Activated B cell treated with CpG ODN at 0.5 μM for 24 hours (primary cell): Measurements from ENCODE around the gene SH3RF3. TPM values are rescaled to one million over a fixed set of nuclear protein-coding genes. Genes with fewer than 3 reads are reported as not detected.

Experiments used
- ATAC-seq: fragments of 200-7000 bp; cut with Tn5 transposase; one replicate; pipeline ENCODE4 v1.10.0; 2021; ENCODE audit warnings: low read depth, mild to moderate bottlenecking, moderate library complexity
- CTCF ChIA-PET: fragments of 350-600 bp; sonication (Branson Sonifier 250); formaldehyde crosslinking; loops from one replicate; lab custom pipeline; 2021; ENCODE audit warnings: antibody characterized with exemption; lab: Charles Lee
- POLR2A ChIA-PET: fragments of 350-600 bp; sonication (Branson Sonifier 250); formaldehyde crosslinking; loops from one replicate; lab custom pipeline; 2021; ENCODE audit warnings: antibody characterized with exemption; lab: Charles Lee
- DNase-seq: peaks from one replicate; pipeline ENCODE4 v3.0.0; 2022
- H3K27ac Mint-ChIP-seq: one replicate; pipeline ENCODE4 v1.8.0; 2020; ENCODE audit warnings: mixed read lengths
- H3K27me3 Mint-ChIP-seq: one replicate; pipeline ENCODE4 v1.8.0; 2021; ENCODE audit warnings: mixed read lengths
- H3K36me3 Mint-ChIP-seq: one replicate; pipeline ENCODE4 v1.8.0; 2021; ENCODE audit warnings: low read depth, mixed read lengths
- H3K4me1 Mint-ChIP-seq: one replicate; pipeline ENCODE4 v1.8.0; 2021; ENCODE audit warnings: mixed read lengths
- H3K4me3 Mint-ChIP-seq: one replicate; pipeline ENCODE4 v1.8.0; 2020; ENCODE audit warnings: mild to moderate bottlenecking, mixed read lengths
- H3K9me3 Mint-ChIP-seq: one replicate; pipeline ENCODE4 v1.8.0; 2020; ENCODE audit warnings: mixed read lengths
- CTCF ChIP-seq: fragments of 200-600 bp; IDR thresholded peaks from one replicate; pipeline ENCODE4 v1.8.0; 2022; ENCODE audit warnings: antibody characterized with exemption, mild to moderate bottlenecking
- intact Hi-C: fragments of 100-400 bp; cut with micrococcal nuclease; formaldehyde crosslinking; loops from one replicate; pipeline ENCODE4 v1.15.1; 2024
- total RNA-seq: library from RNA; stranded (reverse); gene quantifications from 2 replicates; pipeline ENCODE4 v1.2.3, GENCODE V29; 2022

SH3RF3 gene
- total RNA-seq, 1 donor from 2014 or later: 0.09 TPM

DNA sequence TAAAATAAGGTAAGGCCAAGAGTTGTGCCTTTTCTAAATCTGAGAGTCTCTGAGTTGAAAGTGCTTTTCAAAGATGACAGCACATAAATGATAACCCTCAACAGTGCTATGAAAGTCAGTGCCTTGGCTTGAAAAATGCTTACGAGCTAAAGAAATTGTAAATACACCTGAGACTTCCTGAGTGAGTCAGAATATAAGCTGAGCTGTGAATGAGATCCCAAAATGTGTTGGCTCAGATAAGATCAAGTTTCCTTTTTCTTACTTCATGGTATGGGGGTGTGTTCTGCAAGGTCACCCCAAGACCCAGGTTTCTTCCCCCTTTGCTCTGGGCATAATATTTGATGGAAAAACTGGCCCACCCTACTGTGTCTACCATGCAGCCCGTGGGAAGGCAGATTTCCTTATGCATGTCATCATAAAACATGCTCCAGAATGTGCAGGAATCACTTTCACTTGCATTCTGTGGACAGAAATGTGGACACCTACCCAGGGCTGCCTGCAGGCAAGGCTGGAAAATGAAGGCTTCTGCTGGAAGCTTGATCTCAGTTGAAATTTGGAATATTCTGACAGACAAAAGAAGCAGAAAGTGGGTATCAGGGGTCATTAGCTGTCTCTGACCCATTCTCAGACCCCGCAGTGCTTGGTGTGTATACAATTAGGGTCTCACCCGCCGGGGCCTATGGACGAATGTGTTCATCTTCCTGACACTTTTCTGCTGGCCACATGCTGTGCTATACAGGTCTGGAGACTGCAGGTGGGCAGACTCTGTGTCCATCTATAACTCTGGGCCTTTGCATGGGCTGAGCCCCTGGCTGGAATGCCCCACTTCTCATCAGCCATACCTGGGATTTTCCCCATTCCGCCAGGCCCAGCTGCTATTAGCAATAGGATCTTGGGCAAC is 212.6 kb downstream of the SH3RF3 start:
- ChIA-PET POLR2A (no interaction called here), CTCF (no interaction called here)
- DNase-seq (no peak), ATAC-seq (no peak)
- no peaks in the 10 kb centered on the region for H3K9me3 Mint-ChIP-seq
- H3K27ac Mint-ChIP-seq: no peak overlapping the region
- no peaks in the 10 kb centered on the region for H3K4me1 Mint-ChIP-seq
- H3K4me3 Mint-ChIP-seq: no peak overlapping the region
- no peaks in the 10 kb centered on the region for H3K27me3 Mint-ChIP-seq
- intact Hi-C loops: no loop called here
- no peak for TF ChIP-seq CTCF
- no peaks in the 10 kb centered on the region for H3K36me3 Mint-ChIP-seq

DNA sequence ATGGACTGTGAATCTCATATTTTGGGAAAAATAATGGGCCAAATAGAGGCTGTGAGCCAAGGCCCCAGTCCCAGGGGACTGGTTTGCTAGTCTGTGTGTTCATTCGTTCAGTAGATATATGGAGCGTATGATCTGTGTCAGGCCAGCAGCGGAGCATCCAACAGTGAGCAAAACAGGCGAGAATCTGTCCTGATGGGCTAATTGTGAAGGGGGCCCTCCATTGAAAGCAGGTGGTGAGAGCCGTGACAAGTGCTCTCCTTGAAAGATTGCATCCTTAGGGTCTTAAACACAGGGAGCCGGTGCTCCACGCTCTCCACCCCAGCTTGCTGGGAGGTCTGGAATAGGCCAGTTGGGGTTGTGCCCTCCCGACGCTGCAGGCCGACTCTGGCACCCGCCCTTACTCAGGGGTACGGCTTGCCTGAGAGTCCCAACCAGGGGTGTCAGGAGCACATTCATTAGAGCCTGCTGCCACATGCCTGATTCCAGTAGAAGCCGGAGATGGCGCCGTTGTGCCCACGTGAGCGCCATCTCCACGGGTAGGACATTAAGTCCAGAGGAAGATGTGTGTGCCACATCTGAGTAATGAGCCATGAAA is 213.3 kb downstream of the SH3RF3 start:
- CTCF ChIA-PET: no interaction called here
- intact Hi-C loops: no loop called here
- H3K9me3 Mint-ChIP-seq: no peaks in the 10 kb centered on the region
- H3K4me1 Mint-ChIP-seq: no peaks in the 10 kb centered on the region
- no peak overlapping the region for H3K27ac Mint-ChIP-seq
- ATAC-seq: no peak
- H3K36me3 Mint-ChIP-seq: no peaks in the 10 kb centered on the region
- H3K27me3 Mint-ChIP-seq: no peaks in the 10 kb centered on the region
- POLR2A ChIA-PET: no interaction called here
- H3K4me3 Mint-ChIP-seq: no peak overlapping the region
- TF ChIP-seq CTCF: no peak
- no peak for DNase-seq

DNA sequence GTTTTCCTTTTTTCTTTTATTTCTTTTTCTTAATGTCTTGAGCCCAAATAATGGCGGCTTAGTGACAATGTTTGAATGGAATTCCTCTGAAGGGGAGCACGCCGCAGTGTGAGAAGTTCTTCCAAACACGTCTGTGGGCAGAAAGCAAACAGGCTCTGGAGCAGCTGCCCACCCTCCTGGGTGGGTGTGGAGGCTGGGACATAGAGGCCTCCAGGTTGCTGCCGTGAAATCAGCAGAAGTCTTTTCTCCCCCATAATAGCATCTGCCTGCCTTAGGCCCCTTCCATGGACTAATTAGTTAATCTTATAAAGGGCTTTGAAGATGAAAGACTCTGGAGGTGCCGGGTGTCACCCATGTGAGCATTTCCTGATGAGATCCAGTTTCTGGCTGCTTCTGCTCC is 213.9 kb downstream of the SH3RF3 start:
- no peak for TF ChIP-seq CTCF
- Mint-ChIP-seq H3K27me3 (no peaks in the 10 kb centered on the region), H3K4me1 (no peaks in the 10 kb centered on the region), H3K27ac (no peak overlapping the region), H3K4me3 (no peak overlapping the region), H3K9me3 (no peaks in the 10 kb centered on the region), H3K36me3 (no peaks in the 10 kb centered on the region)
- ATAC-seq: no peak
- ChIA-PET POLR2A (no interaction called here), CTCF (no interaction called here)
- no peak for DNase-seq
- intact Hi-C loops: no loop called here

GRCh38 chr2:109343460-109343859 is 214.5 kb downstream of the SH3RF3 start:
- no peaks in the 10 kb centered on the region for H3K27me3 Mint-ChIP-seq
- ChIA-PET POLR2A (no interaction called here), CTCF (no interaction called here)
- no peak overlapping the region for H3K4me3 Mint-ChIP-seq
- no peaks in the 10 kb centered on the region for H3K9me3 Mint-ChIP-seq
- no peak overlapping the region for H3K27ac Mint-ChIP-seq
- ATAC-seq (no peak), DNase-seq (no peak)
- intact Hi-C loops: no loop called here
- peaks cover 4% of the 10 kb centered on the region for H3K4me1 Mint-ChIP-seq
- no peak for TF ChIP-seq CTCF
- no peaks in the 10 kb centered on the region for H3K36me3 Mint-ChIP-seq

DNA sequence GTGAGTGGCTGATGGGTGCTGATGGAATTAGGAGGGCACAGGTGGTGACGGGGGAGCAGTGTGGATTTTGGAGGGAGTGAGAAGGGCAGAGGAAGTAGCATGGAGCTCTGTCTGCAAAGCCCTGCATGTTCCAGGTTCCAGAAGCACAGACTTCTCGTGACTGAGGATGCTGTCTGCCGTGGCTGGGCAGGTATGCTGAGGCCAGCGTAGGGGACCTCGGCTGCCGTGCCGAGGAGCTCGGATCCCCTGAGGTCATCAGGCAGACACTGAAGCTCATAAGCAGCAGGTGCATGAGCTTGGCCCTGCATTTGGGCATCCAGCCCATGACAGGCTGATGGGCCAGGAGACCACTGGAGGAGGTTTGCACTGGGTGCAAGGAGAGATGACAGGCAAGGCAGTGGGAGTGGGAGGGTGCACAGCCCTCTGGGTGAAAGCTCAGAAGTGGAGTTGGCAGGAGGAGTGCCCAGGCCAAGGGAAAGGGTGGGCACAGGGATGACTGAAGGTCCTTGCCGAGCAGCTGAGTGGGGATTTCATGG is 215.3 kb downstream of the SH3RF3 start:
- H3K4me1 Mint-ChIP-seq: peaks cover 13% of the 10 kb centered on the region
- intact Hi-C loops: no loop called here

More for the DNA sequence above, 215.3 kb downstream of the SH3RF3 start:
- ATAC-seq: no peak
- TF ChIP-seq CTCF: no peak
- Mint-ChIP-seq H3K4me3 (no peak overlapping the region), H3K36me3 (no peaks in the 10 kb centered on the region), H3K9me3 (no peaks in the 10 kb centered on the region), H3K27me3 (no peaks in the 10 kb centered on the region), H3K27ac (no peak overlapping the region)
- CTCF ChIA-PET: no interaction called here
- POLR2A ChIA-PET: no interaction called here
- no peak for DNase-seq
